Smooth muscle cell (in vitro differentiated cells): ENCODE results near the gene CCDC33. TPM values are rescaled to one million over a fixed set of nuclear protein-coding genes. Genes with fewer than 3 reads are reported as not detected.

Source experiments
- DNase-seq: peaks from one replicate; lab custom pipeline; 2025; ENCODE audit not compliant: unreplicated experiment; lab: John Stamatoyannopoulos, UW
- H2AFZ ChIP-seq: fragments of 200-600 bp; sonication (generic); 2 replicates; pipeline ENCODE4 v1.6.0; 2016; ENCODE audit warnings: antibody characterized with exemption, low read depth, mild to moderate bottlenecking
- H3F3A ChIP-seq: fragments of 200-600 bp; sonication (generic); 2 replicates; pipeline ENCODE4 v1.6.0; 2017; ENCODE audit warnings: antibody characterized with exemption, low read depth
- H3K27ac ChIP-seq: fragments of 200-600 bp; sonication (generic); 2 replicates; pipeline ENCODE4 v1.5.1; 2016; ENCODE audit warnings: low read depth, mild to moderate bottlenecking
- H3K27me3 ChIP-seq: fragments of 200-600 bp; sonication (generic); 2 replicates; pipeline ENCODE4 v1.6.1; 2016; ENCODE audit warnings: low read depth, mild to moderate bottlenecking
- H3K36me3 ChIP-seq: fragments of 200-600 bp; sonication (generic); 2 replicates; pipeline ENCODE4 v1.5.1; 2016; ENCODE audit warnings: low read depth
- H3K4me1 ChIP-seq: fragments of 200-600 bp; sonication (generic); 2 replicates; pipeline ENCODE4 v1.5.1; 2016; ENCODE audit warnings: low read depth
- H3K4me2 ChIP-seq: fragments of 200-600 bp; sonication (generic); 2 replicates; pipeline ENCODE4 v1.6.0; 2016; ENCODE audit warnings: mild to moderate bottlenecking
- H3K4me3 ChIP-seq: fragments of 200-600 bp; sonication (generic); 2 replicates; pipeline ENCODE4 v1.5.1; 2016; ENCODE audit warnings: mild to moderate bottlenecking
- H3K79me2 ChIP-seq: fragments of 200-600 bp; sonication (generic); 2 replicates; pipeline ENCODE4 v1.6.0; 2016; ENCODE audit warnings: low read depth, mild to moderate bottlenecking
- H3K9ac ChIP-seq: fragments of 200-600 bp; sonication (generic); 2 replicates; pipeline ENCODE4 v1.6.0; 2016; ENCODE audit warnings: low read depth
- H3K9me3 ChIP-seq: fragments of 200-600 bp; sonication (generic); replicated peaks from 2 replicates; pipeline ENCODE4 v1.5.1; 2016; ENCODE audit warnings: low read depth
- H4K20me1 ChIP-seq: fragments of 200-600 bp; sonication (generic); 2 replicates; pipeline ENCODE4 v1.6.0; 2016; ENCODE audit warnings: low read depth
- CTCF ChIP-seq: fragments of 200-600 bp; sonication (generic); IDR thresholded peaks from 2 replicates; pipeline ENCODE4 v1.5.1; 2017; ENCODE audit warnings: borderline replicate concordance, mild to moderate bottlenecking, antibody characterized with exemption; ENCODE audit not compliant: insufficient read depth, poor library complexity, severe bottlenecking
- WGBS: methylation state at CpG from one replicate; pipeline ENCODE4 v1.1.7; 2016; ENCODE audit warnings: low lambda C conversion rate; 5-methylcytosine and 5-hydroxymethylcytosine counted together
- polyA plus RNA-seq: library from polyadenylated mRNA; unstranded; fragments of >200 nt; fragmentation: Nextera tagmentation; extraction: Ambion mirVana; gene quantifications from 2 replicates; pipeline ENCODE4 v1.2.1, GENCODE V29; 2016
- total RNA-seq: library from RNA; depleted of rRNA; stranded (reverse); fragments of >200 nt; gene quantifications from 2 replicates; pipeline ENCODE4 v1.2.3, GENCODE V29; 2014

The CCDC33 gene
- total and polyA plus RNA-seq, 2 experiments from 2014 or later, result 3.8 to 5.8 TPM

GRCh38 chr15:74324714-74325113 lies 88.6 kb downstream of the CCDC33 start:
- Histone ChIP-seq H3K4me1 (no peaks in the 10 kb centered on the region), H3F3A (no peaks in the 10 kb centered on the region), H3K27ac (no peak overlapping the region), H3K4me2 (no peak overlapping the region), H3K4me3 (no peak overlapping the region), H4K20me1 (no peaks in the 10 kb centered on the region), H3K27me3 (no peaks in the 10 kb centered on the region), H3K36me3 (no peaks in the 10 kb centered on the region), H2AFZ (no peak overlapping the region), H3K9me3 (no peaks in the 10 kb centered on the region), H3K79me2 (no peaks in the 10 kb centered on the region), H3K9ac (no peak overlapping the region)
- no peak for TF ChIP-seq CTCF
- 60% methylated on average over 1 of the region's 3 CpGs for WGBS
- no peak for DNase-seq

GRCh38 chr15:74326746-74327145 lies 90.6 kb downstream of the CCDC33 start:
- Histone ChIP-seq H3K27me3 (no peaks in the 10 kb centered on the region), H3K4me3 (no peak overlapping the region), H2AFZ (no peak overlapping the region), H3K27ac (no peak overlapping the region), H3K36me3 (no peaks in the 10 kb centered on the region), H3K4me2 (no peak overlapping the region), H3K9ac (no peak overlapping the region), H4K20me1 (no peaks in the 10 kb centered on the region), H3K79me2 (no peaks in the 10 kb centered on the region), H3F3A (no peaks in the 10 kb centered on the region), H3K4me1 (no peaks in the 10 kb centered on the region), H3K9me3 (no peaks in the 10 kb centered on the region)
- 67% methylated on average over 4 of the region's 4 CpGs for WGBS
- TF ChIP-seq CTCF, result no peak
- DNase-seq, result no peak

- Histone ChIP-seq H3K9me3 (no peaks in the 10 kb centered on the region), H3K79me2 (no peaks in the 10 kb centered on the region), H3K27ac (no peak overlapping the region), H3K9ac (no peak overlapping the region), H3K27me3 (no peaks in the 10 kb centered on the region), H3K4me2 (no peak overlapping the region), H3F3A (no peaks in the 10 kb centered on the region), H4K20me1 (no peaks in the 10 kb centered on the region), H2AFZ (no peak overlapping the region), H3K4me1 (no peaks in the 10 kb centered on the region), H3K36me3 (no peaks in the 10 kb centered on the region), H3K4me3 (no peak overlapping the region)
- TF ChIP-seq CTCF, result no peak
- DNase-seq, result no peak
- WGBS, result 77% methylated on average over 6 of the region's 6 CpGs
Measured at GRCh38 chr15:74327756-74328155, 91.6 kb downstream of the CCDC33 start.

GRCh38 chr15:74328331-74329056 lies 92.4 kb downstream of the CCDC33 start:
- no peak for TF ChIP-seq CTCF
- Histone ChIP-seq H3K9ac (no peak overlapping the region), H3K27me3 (no peaks in the 10 kb centered on the region), H3K4me1 (no peaks in the 10 kb centered on the region), H2AFZ (no peak overlapping the region), H3K9me3 (no peaks in the 10 kb centered on the region), H3F3A (no peaks in the 10 kb centered on the region), H3K4me3 (no peak overlapping the region), H3K4me2 (no peak overlapping the region), H3K79me2 (no peaks in the 10 kb centered on the region), H4K20me1 (no peaks in the 10 kb centered on the region), H3K27ac (no peak overlapping the region), H3K36me3 (no peaks in the 10 kb centered on the region)
- 70% methylated on average over 10 of the region's 10 CpGs for WGBS
- DNase-seq, result no peak
